GM19328 (cell line): ENCODE measurements around the gene C19orf33.

Experiments used
- ATAC-seq: cut with Tn5 transposase; IDR thresholded peaks from one replicate; pipeline ENCODE4 v1.9.1; 2021; ENCODE audit warnings: mild to moderate bottlenecking, moderate library complexity; ENCODE audit not compliant: unreplicated experiment

Gene C19orf33

DNA sequence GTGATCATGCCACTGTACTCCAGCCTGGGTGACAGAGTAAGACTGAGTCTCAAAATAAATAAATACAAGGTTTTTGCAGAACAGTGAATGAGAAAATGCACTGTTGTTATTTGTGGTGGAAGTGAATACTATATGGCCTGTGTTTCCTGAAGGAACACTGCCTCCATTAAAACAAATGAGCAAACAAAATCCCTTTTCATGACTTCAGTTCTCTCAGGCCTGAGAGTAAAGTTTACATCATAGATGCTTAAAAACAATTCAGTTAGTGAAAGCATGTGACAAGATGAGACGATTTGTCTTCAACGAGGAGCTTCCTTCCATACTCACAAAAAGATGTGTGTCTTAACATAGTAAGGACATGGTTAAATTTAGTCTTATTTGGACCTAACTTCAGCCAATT is 25.3 kb upstream of the C19orf33 start:
- no peak for ATAC-seq

DNA sequence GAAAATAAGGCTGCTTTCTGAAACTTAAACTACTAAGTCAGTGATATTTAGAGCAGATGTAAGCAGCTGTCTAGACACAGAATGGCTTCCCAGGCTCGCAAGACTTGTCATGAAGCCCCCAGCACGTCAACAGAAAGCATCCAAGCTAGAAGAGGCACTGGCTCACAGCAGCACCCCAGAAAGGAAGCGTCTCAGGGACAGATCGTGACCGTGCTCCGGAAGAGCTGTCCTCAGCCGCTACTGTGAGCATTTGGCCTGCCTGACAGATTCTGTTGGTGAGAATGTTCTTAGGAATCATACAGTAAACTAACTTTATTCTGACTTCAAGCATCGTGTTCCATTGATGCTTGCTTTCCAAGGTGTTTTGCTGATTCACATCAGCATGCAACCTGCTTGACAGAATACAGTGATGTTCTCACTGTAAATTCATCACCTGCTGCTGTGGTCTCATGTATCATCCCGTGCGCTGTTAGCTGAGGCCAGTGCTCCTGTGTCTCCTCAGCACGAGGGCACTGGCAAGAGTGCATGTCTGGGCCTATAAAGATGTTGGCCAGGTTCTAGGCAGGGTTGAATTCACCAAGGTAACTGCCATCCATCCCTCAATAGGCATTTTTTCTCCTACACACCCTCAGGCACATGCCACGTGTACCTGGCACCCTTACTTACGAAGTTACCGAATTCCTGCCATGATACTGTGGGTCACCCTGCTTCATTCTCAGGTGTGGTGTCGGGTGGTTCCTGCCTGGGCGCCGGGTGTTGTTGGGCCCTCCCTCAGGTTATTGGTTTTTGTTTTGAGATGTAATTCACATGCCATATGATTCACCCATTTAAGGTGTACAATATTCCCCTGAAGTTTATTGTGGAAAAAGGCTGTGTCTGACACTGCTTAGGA is 23.8 kb upstream of the C19orf33 start:
- ATAC-seq = no peak

DNA sequence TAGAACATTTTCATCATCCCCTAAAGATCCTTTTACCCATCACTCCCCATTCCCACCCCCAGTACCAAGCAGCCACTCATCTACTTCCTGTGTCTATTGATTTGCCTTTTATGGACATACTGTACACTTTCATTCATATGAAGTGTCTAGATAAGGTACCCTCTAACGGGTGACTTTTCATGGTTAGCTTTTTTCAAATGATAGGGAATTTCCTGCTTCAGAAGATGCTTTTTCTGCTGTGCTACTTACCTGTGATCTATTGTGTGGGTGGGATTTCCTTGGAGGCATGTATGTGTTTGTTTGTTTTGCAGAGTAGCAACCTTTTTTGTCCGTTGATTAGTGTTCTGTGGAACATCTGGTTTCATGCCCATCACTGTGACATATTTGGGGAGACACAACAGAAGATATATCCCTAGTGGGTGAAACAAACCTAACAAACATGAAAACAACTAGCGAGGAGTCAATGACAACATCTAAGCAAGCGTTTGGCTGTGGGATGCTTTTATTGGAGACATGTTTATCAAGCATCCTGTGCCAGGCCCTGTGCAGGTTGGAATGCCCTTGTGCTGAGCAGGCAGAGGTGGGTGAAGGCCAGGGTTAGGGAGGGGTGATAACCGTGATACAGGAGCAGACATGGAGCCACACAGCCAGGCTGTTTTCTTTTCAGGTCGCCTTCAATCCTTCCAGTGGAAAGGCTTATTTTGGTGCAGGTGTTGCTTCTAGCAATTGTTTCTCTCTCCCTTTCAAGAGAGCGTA is 22.1 kb upstream of the C19orf33 start:
- no peak for ATAC-seq

DNA sequence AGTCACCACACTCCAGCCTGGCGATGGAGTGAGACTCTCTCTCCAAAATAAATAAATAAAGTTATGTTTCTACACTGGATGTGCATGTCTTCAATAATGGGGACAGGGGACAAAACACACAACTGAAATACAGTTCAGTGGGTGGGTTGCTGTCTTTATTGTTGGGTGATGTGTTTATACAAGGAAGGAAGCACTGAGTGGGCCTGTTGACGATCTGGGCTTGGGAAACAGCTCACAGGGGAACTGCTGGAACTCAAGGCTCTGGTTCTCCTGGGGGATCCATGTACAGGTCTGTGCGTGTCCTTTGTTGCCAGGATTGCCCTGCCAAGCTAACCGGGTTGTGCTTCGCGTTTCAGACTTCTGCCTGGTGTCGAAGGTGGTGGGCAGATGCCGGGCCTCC is 20.8 kb upstream of the C19orf33 start:
- ATAC-seq = no peak

DNA sequence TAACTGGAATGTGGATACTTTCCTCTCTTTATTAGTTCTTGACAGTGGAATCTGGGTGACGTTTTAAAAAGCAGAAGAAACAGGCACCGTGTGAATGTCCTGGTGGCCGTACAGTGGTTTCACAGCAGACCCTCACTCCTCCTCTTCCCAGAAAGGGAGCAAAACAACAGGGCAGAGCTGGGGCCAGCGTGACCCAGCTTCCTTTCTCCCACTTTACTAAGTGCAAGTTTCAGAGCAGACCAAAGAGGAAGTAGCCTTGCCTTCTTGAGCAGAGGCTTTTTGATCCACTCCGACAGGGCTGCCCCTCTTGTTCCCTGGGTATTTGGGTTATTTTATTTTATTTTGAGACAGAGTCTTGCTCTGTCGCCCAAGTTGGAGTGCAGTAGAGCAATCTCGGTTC is 19.6 kb upstream of the C19orf33 start:
- ATAC-seq = no peak

DNA sequence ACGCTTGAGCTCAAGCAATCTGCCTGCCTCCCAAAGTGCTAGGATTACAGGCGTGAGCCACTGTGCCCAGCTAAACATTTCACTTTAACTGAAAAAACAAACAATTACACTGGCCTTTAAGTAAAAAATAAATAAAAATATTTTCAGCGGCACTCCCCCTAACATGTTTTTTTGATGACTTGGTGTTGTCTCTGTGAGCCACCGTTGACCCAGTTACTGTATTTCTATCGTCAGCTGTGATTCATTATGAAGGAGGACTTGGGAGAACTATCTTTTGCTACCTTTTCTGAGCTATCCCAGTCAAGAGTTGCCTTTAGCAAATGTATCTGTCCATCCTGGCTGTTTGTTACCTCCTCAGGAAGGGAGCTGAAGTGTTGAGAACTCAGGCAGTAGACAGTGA is 18.5 kb upstream of the C19orf33 start:
- ATAC-seq = no peak

DNA sequence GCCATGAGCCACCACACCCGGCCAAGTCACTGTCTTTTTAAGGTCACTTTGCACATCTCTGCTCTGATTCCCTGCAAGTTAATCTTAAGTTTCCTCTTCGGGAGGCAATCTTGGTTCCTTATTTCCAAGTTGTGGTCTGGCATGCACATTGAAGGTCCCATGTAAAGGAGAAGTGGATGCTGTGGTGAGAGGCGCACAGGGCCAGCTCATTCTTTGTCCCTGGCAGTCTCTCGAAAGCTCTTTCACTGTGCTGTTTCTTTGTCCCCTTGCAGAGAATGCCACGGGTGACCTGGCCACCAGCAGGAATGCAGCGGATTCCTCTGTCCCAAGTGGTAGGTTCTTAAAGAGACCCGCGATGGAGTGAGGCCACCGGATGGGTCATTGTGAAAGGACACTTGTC is 16.4 kb upstream of the C19orf33 start:
- ATAC-seq = no peak

DNA sequence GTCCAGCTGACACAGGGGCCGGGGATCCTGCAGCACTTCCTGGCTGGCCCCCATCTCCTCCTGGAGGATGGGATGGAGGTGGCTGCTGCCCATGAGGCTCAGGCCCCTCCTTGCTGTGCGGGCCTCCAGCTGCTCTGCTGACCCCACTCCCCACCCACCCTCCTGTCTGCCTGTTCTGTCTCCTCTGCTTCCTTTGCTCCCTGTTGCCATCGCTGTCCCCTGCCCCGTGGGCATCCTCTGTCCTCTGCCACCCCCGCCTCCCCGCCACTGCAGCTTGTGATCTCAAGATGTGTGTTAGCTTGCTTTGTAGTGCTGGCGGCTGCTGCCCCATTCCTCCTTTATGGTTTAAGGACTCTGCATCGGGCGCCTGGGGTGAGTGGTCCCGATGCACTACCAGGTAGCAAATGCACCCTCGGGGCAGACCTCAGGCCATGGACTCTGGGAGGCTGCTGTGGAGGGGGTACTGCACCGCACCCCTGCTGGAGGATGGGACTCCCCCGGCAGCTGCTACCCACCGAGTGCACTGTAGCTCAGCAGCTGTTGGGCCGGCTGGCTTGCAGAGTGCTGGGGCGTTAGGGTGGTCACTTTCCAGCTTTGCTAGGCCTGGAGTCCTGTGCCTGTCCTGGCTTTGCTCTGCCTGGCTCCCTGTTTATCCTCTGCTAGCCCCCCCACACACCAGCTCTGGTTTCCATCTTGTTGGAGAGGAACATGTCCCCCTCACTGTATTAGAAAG is 15.8 kb upstream of the C19orf33 start:
- no peak for ATAC-seq

DNA sequence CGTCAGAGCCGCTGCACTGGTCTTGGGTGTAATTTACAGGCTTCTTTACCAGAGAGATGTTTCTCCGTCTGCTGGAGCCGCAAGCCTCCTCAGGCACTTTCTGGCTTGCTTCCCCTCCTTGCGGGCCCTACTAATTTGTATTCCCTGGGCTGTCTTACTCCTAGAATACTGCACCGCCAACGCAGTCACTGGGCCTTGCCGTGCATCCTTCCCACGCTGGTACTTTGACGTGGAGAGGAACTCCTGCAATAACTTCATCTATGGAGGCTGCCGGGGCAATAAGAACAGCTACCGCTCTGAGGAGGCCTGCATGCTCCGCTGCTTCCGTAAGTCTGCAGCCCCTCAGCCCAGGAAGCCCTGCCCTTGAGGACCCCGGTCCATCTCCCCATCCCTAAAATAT is 14.1 kb upstream of the C19orf33 start:
- no peak for ATAC-seq

DNA sequence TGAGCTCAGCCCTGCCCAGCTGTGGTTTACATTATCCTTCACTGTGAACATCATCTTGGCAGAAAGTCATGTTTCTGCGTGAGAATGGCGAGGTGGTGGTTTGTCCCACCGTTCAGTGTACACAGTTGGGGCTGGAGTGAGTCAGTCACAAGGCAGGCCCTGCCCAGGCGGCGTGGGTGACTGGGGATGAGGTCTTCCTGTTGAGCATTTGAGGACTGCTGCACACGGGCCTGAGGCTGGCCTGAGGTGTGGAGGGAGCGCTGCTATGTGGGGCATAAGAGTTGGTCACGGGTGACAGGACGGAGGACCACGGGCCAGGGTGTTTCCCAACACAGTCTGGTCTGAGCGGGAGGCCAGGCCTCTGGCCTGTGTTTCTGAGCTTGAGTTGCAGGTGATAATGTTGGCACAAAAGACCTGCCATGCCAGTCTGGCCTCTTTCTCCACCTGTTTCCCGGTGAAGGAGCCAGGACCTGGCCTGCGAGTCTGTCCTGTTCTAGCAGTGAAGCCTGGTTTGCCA is 13.4 kb upstream of the C19orf33 start:
- no peak for ATAC-seq

DNA sequence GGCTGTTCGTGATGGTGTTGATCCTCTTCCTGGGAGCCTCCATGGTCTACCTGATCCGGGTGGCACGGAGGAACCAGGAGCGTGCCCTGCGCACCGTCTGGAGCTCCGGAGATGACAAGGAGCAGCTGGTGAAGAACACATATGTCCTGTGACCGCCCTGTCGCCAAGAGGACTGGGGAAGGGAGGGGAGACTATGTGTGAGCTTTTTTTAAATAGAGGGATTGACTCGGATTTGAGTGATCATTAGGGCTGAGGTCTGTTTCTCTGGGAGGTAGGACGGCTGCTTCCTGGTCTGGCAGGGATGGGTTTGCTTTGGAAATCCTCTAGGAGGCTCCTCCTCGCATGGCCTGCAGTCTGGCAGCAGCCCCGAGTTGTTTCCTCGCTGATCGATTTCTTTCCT is 12.2 kb upstream of the C19orf33 start:
- ATAC-seq = no peak

DNA sequence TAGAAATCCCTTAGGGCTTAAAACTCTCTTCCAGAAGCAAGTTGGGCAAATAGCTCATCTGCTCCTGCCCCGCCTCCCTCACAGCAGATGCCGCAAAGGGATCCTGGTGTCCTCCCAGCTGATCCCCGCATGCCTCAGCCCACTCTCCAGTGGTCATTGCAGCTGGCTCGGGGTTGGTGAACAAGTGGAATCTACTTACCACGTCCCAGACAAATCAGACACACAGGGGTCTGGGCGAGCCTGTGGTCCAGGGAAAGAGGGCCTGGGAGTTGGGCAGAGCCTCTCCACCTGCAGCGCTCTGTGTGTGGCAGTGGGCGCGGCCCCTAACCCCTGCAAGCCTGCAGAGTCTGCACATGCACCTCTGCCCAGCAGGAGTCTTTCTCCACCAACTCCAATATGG is 10.8 kb upstream of the C19orf33 start:
- ATAC-seq = no peak

DNA sequence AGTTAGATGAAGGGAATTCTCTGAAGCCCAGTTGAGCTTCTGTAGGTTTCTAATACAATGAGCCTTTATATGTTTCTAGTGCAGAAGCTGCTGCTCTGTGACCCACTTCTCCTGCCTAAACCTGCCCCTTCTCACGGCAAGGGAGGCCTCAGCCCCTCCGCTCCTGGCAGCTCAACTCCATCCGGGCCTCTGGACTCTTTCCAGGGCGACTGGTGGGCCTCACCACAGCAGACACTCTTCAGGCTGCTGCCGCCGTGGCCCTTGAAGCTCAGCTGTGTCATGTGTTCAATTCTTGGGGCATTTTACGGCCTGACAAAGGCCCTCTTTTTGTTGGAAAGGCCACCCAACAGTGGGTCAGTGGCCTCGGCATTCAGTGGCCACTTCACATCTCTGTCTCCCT is 10.0 kb upstream of the C19orf33 start:
- no peak for ATAC-seq

DNA sequence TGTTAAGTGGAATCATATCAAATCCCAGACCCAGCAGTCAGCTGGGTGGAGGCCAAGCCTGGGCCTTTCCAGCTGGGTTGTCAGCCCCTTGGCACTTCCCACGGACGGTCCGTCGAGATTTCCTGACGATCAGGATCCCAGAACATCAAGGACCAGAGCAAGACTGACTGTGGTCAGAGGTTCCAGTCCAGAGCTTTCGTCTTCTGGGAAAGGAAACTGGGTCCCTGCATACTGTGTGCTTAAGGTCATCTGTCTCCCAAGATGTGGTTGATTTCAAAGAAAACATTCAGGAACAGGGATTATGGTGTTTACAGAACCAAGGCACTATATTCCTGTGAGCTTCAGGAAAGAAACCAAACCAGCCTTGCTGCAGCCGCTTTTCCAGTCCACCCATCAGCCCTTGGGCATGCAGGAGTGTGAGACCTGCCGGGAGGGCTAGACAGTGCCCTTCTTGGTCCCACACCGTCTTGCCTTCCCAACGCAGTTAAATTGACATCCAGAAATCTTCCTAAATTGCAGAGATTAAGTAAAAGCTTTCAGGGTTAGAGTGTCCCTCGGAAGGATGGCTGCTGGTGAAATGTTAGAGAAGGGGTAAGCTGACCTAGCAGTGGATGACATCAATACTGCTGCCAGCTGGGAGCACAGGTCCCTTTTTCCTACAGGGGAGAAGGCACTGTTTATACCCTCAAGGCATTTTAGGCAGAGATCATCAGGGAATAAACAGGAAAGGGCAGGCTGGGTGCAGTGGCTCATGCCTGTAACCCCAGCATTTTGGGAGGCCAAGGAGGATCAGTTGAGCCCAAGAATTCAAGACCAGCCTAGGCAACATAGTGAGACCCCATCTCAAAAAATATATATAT is 5.0 kb upstream of the C19orf33 start:
- no peak for ATAC-seq

DNA sequence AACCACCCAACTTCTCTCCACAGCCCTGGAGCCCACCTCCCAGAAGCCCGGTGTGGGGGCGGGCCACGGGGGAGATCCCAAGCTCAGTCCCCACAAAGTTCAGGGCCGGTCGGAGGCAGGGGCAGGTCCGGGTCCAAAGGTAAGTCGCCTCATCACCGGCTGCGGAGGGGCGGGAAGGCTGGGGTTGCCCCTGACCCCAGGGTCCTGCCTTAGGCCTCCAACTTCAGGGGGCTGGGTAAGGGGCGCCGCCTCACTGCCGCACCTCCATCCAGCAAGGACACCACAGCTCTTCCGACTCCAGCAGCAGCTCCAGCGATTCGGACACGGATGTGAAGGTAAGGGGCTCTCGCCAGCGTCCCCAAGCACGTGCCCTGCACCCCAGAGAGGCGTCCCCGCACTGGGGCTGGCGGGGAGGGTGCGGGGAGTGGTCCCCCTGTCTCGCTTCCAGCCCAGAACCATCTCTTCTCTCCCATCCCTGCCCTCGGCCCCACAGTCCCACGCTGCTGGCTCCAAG is 358 bp downstream of the C19orf33 start:
- ATAC-seq = no peak

DNA sequence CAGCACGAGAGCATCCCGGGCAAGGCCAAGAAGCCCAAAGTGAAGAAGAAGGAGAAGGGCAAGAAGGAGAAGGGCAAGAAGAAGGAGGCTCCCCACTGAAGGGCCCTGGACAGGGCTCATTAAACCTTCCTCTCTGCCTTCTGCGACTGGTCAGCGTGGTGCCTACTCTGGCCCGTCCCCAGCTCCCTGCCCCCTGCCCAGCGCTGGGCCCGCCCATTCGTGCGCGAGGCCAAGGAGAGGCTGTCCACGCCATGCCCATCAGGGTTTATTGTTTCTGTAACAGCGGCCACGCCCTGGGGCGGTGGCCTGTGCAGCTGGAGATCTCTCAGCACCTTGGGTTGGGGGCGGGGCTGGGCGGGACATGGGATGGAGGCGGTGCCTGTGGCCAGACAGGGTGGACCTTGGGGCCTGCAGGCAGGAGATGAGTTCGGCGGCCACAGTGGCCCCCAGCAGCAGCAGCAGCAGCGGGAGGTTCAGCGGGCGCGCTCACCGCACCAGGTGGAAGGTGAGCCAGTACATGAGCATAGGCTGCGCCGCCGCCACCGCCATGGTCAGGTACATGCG is 897 bp downstream of the C19orf33 start:
- ATAC-seq = no peak

DNA sequence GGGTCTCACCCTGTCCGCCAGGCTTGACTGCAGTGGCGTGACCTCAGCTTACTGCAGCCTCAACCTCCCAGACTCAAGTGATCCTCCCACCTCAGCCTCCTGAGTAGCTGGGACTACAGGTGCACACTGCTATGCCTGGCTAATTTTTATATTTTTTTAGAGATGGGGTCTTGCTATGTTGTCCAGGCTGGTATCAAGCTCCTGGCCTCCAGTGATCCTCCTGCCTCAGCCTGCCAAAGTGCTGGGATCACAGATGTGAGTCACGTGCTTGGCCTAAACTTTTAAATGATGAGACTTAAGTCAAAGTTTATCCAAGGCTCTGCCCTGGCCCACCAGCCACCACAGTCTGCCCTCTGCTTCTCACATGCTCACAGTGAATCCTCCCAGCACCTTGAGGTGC is 2.2 kb downstream of the C19orf33 start:
- no peak for ATAC-seq

DNA sequence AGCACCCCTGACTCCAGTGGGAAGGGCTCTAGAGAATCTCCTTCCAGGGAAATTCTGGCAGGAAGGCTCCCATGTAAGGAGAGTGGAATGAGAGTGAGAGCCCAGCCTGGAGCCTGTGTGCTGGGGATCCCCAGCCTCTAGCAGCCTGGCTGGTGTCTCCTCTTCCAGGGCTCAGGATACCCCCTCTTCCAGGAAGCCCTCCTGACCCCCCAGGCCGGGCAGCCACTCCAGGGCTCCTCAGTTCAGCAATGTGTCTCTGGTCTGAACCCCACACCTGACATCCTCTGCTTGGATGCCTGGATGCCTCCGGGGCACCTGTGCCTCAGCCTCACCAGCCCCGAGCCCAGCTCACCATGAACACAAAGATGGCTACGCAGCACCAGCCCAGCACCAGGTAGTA is 3.0 kb downstream of the C19orf33 start:
- ATAC-seq = no peak

DNA sequence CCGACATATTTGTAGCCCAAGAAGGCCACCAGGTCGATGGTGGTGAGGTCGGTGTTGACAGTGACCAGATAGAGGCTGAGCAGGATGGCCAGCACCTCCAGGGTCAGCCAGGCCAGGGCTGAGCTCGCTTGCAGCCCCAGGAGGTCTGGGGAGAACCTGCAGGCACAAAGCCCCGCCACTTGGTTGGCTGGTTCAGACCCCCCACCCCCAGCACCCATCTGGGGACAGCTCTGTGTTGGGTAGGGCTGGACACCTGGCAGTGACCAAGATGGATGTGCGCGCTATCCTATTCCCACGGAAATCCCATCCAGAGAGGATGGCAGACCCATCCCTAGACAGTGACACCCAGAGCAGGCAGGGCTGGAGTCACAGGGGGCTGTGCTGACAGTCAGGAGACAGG is 3.5 kb downstream of the C19orf33 start:
- ATAC-seq = no peak
